Breast epithelium (tissue), 4 donors: ENCODE measurements around the gene CSF2RB. TPM values are rescaled to one million over a fixed set of nuclear protein-coding genes. Genes with fewer than 3 reads are reported as not detected.

Experiments used
- DNase-seq, 2 donors: peaks; one replicate each; pipeline ENCODE4 v3.0.0-alpha.2; 2019; ENCODE audit warnings: low spot score in 2 of 2
- H3K27ac ChIP-seq, 2 donors: fragments of 200-600 bp; sonication (generic) in 1 of 2; one replicate each; pipeline ENCODE4 v1.5.1; 2016 to 2019; ENCODE audit warnings: mild to moderate bottlenecking in 1 of 2
- H3K27me3 ChIP-seq, 2 donors: fragments of 200-600 bp; sonication (generic) in 1 of 2; one replicate each; pipeline versions ENCODE4 v1.5.1 to v1.6.0; 2017 to 2019; ENCODE audit warnings: control low read depth in 1 of 2, mild to moderate bottlenecking in 1 of 2
- H3K36me3 ChIP-seq: fragments of 200-600 bp; one replicate; pipeline ENCODE4 v1.5.1; 2019
- H3K4me1 ChIP-seq, 2 donors: fragments of 200-600 bp; sonication (generic); one replicate each; pipeline ENCODE4 v1.5.1; 2016 to 2019; ENCODE audit warnings: control low read depth in 1 of 2
- H3K4me3 ChIP-seq, 3 donors: fragments of 200-600 bp; sonication (generic); 1 replicate in 2 of 3; 2 replicates in 1 of 3; pipeline ENCODE4 v1.5.1; 2016 to 2019; ENCODE audit warnings: mild to moderate bottlenecking in 3 of 3, moderate library complexity in 2 of 3
- H3K9me3 ChIP-seq, 2 donors: fragments of 200-600 bp; sonication (generic) in 1 of 2; one replicate each; pipeline ENCODE4 v1.5.1; 2016 to 2019; ENCODE audit warnings: control low read depth in 1 of 2
- POLR2A ChIP-seq: fragments of 450-650 bp; IDR thresholded peaks from one replicate; pipeline ENCODE4 v1.6.1; 2016; ENCODE audit warnings: antibody characterized with exemption, mild to moderate bottlenecking, moderate library complexity
- POLR2AphosphoS5 ChIP-seq, 3 donors: sonication (generic); formaldehyde crosslinking; IDR thresholded peaks; one replicate each; pipeline ENCODE4 v1.6.1; 2017; ENCODE audit warnings: antibody characterized with exemption in 3 of 3
- intact Hi-C: fragments of 100-400 bp; cut with DNase I; formaldehyde crosslinking; loops from one replicate; pipeline ENCODE4 v1.15.1; 2023; ENCODE audit warnings: low total_unique reads
- total RNA-seq, 3 donors: library from RNA; depleted of rRNA; stranded (reverse); fragments of >200 nt; gene quantifications; one replicate each; pipeline ENCODE4 v1.1.0, GENCODE V29; 2016
- TF ChIP-seq, protein P1 (sequence below), 3 donors: fragments of 450-650 bp; IDR thresholded peaks; one replicate each; pipeline ENCODE4 v1.5.1; 2016 to 2017; ENCODE audit warnings: antibody characterized with exemption in 3 of 3, mild to moderate bottlenecking in 3 of 3, moderate library complexity in 3 of 3

The CSF2RB gene
- total RNA-seq, 3 donors from 2014 or later = 3.3 to 8.6 (median 3.8) TPM

DNA sequence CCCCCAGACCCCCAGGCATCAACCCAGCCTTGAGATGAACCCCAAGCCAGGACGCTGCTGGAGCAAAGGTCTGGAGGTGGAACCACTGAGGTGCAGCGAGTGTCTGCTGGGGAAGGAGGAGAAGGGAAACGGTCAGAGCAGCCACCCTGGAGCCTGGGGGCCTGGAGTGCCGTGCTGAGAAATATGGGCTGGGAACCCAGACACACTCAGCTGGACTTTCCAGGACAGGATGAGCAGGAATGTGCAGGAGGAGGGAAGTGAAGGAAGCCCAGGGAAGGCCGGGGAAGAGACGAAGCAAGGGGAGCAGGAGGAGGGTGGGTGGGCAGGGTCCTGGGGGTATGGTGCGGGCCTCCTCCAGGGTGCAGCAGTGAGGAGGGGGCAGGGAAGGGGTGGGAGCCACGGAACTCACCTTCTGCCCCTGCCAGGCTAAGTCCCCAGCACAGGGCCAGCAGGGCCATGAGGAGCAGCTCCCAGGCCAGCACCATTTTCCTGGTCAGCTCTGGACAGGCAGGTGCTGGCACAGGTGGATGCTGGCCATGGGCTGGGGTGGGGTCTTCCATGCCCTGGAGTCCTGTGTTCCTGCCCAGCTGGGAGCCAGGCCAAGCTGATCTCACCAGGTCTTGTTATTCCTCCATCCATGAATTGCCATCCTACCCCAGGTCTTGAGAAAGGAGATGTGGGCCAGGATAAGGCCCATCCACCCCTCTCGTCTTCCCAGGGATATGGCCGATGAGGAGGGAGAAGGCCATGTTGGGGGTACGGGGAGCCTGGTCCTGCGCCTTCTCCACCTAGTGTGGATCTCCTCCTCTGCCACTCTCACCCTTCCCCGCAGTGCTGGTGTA lies 40.0 kb downstream of the CSF2RB start:
- H3K4me1 ChIP-seq = no peaks in the 10 kb centered on the region
- TF ChIP-seq POLR2AphosphoS5 (IDR thresholded peaks at IDR 0.05) = no peak
- TF ChIP-seq, protein P1, sequence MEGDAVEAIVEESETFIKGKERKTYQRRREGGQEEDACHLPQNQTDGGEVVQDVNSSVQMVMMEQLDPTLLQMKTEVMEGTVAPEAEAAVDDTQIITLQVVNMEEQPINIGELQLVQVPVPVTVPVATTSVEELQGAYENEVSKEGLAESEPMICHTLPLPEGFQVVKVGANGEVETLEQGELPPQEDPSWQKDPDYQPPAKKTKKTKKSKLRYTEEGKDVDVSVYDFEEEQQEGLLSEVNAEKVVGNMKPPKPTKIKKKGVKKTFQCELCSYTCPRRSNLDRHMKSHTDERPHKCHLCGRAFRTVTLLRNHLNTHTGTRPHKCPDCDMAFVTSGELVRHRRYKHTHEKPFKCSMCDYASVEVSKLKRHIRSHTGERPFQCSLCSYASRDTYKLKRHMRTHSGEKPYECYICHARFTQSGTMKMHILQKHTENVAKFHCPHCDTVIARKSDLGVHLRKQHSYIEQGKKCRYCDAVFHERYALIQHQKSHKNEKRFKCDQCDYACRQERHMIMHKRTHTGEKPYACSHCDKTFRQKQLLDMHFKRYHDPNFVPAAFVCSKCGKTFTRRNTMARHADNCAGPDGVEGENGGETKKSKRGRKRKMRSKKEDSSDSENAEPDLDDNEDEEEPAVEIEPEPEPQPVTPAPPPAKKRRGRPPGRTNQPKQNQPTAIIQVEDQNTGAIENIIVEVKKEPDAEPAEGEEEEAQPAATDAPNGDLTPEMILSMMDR (IDR thresholded peaks at IDR 0.05) = no peak
- TF ChIP-seq POLR2A = no peak
- no peaks in the 10 kb centered on the region for H3K36me3 ChIP-seq
- H3K4me3 ChIP-seq = no peak overlapping the region
- DNase-seq = no peak
- intact Hi-C loops = no loop called here
- H3K27me3 ChIP-seq = no peaks in the 10 kb centered on the region
- H3K9me3 ChIP-seq = peaks cover 0 to 3% of the 10 kb centered on the region in 2 donors
- no peak overlapping the region for H3K27ac ChIP-seq

DNA sequence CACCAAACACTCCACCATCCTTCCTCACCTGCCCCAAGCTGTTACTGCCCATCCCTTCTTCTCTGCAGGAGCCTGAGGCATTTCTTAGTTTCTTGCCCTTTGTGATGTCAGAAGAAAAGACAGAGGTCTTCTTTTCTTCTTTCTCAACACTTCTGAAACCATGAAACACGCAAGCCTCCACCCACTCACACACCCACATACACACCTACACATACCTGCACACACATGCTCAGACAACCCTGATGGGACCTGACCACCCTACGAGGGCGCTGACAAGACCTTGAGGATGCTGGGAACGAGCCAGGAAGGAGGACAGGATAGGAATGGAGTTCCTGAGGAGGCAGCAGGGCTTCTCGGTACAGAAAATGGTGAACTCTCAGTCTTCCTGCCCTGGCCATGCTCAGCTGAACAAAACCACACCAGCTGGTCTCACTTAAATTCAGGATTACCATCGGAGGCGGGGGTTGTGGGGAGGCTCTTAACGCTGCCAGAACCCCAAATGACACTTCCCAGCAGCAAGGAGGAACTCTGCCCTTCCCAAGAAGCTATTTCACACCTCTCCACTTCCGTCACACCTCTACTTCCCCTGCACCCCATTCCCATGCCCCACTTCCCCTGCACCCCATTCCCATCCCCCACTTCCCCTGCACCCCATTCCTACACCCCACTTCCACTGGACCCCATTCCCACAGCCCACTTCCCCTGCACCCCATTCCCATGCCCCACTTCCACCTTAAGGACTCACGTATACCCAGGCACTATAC lies 41.0 kb downstream of the CSF2RB start:
- TF ChIP-seq POLR2AphosphoS5 (IDR thresholded peaks at IDR 0.05) = no peak
- TF ChIP-seq, protein P1 (IDR thresholded peaks at IDR 0.05) = no peak
- TF ChIP-seq POLR2A = no peak
- H3K27me3 ChIP-seq = peaks cover 0 to 3% of the 10 kb centered on the region in 2 donors
- H3K4me3 ChIP-seq = no peak overlapping the region
- no peak for DNase-seq
- no peak overlapping the region for H3K27ac ChIP-seq
- intact Hi-C loops = no loop called here
- H3K9me3 ChIP-seq = peaks cover 0 to 3% of the 10 kb centered on the region in 2 donors
- H3K36me3 ChIP-seq = no peaks in the 10 kb centered on the region
- H3K4me1 ChIP-seq = no peaks in the 10 kb centered on the region

DNA sequence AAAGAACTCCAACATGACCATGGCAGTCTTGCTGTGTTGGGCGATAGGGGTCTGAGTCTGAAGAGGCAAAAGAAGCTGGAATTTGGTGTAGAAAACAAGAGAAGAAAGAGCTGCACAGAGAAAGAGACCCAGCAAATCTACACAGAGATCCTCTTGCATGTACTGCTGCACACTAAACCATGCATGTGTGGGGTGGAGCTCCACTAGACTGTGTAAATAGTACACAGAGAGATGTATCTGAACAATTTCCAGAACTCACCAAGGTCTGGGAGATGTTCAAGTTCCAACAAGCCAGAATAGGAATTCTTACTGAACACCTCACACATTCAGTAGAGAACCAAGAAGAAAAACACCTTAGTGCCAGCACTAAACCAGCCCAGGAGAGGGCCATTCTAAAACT lies 42.3 kb downstream of the CSF2RB start:
- no peak overlapping the region for H3K4me3 ChIP-seq
- H3K9me3 ChIP-seq = peaks cover 0 to 3% of the 10 kb centered on the region in 2 donors
- no peak overlapping the region for H3K27ac ChIP-seq
- no peaks in the 10 kb centered on the region for H3K4me1 ChIP-seq
- intact Hi-C loops = no loop called here
- DNase-seq = no peak
- peaks cover 0 to 5% of the 10 kb centered on the region in 2 donors for H3K27me3 ChIP-seq
- no peaks in the 10 kb centered on the region for H3K36me3 ChIP-seq
- TF ChIP-seq POLR2AphosphoS5 (IDR thresholded peaks at IDR 0.05) = no peak
- TF ChIP-seq, protein P1 (IDR thresholded peaks at IDR 0.05) = no peak
- TF ChIP-seq POLR2A = no peak

DNA sequence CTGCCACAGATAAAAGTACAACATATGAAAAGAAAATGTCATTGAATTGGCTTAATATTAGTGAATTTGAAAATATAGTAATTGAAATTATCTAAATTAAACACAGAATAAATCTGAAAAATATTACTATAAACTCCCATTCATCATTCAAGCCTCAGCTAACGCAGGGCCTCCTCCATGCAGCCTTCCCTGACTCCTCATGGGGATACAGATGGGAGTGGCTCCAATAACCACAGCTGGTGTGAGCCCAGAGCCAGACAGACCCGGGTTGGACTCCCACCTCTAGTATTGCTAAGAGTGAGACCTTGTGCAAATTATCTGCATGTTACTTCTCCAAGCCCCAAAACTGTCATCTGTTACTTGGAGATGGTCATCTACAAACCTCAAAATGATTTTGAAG lies 44.9 kb downstream of the CSF2RB start:
- Histone ChIP-seq H3K36me3 (no peaks in the 10 kb centered on the region), H3K4me3 (no peak overlapping the region), H3K9me3 (peaks cover 0 to 3% of the 10 kb centered on the region in 2 donors), H3K4me1 (no peaks in the 10 kb centered on the region), H3K27ac (no peak overlapping the region), H3K27me3 (peaks cover 0 to 5% of the 10 kb centered on the region in 2 donors)
- no peak for DNase-seq
- intact Hi-C loops = no loop called here
- TF ChIP-seq, protein P1 (IDR thresholded peaks at IDR 0.05) = no peak
- TF ChIP-seq POLR2AphosphoS5 (IDR thresholded peaks at IDR 0.05) (no peak), POLR2A (no peak)

DNA sequence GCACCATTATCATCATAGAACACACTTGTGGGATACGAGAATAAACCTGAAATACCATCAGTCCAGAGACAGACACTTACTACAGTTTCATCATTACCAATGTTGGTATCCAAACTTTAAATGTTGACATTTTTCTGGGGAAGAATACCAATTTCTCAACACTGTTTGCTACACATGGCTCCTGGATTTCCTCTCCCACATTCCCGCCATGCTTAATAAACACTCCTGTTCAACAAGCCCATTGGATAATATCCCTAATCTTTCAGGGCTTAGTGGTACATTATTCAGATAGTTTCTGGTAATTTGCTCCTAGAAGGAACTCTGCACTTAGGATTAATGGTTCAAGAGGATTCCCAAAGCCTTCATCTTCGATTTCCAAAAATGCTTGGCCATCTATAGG lies 48.2 kb downstream of the CSF2RB start:
- TF ChIP-seq POLR2A (no peak), POLR2AphosphoS5 (IDR thresholded peaks at IDR 0.05) (no peak)
- TF ChIP-seq, protein P1 (IDR thresholded peaks at IDR 0.05) = no peak
- peaks cover 0 to 5% of the 10 kb centered on the region in 2 donors for H3K27me3 ChIP-seq
- DNase-seq = no peak
- no peak overlapping the region for H3K4me3 ChIP-seq
- no peaks in the 10 kb centered on the region for H3K4me1 ChIP-seq
- peaks cover 0 to 3% of the 10 kb centered on the region in 2 donors for H3K9me3 ChIP-seq
- H3K36me3 ChIP-seq = no peaks in the 10 kb centered on the region
- intact Hi-C loops = no loop called here
- H3K27ac ChIP-seq = no peak overlapping the region
